Middle frontal gyrus (tissue), 1 donor: Measurements from ENCODE around the gene DICER1.

Experiments
- DNase-seq: peaks from one replicate; pipeline ENCODE4 v3.0.0-alpha.2; 2015; ENCODE audit warnings: low spot score; ENCODE audit errors: extremely low spot score

The DICER1 gene

DNA sequence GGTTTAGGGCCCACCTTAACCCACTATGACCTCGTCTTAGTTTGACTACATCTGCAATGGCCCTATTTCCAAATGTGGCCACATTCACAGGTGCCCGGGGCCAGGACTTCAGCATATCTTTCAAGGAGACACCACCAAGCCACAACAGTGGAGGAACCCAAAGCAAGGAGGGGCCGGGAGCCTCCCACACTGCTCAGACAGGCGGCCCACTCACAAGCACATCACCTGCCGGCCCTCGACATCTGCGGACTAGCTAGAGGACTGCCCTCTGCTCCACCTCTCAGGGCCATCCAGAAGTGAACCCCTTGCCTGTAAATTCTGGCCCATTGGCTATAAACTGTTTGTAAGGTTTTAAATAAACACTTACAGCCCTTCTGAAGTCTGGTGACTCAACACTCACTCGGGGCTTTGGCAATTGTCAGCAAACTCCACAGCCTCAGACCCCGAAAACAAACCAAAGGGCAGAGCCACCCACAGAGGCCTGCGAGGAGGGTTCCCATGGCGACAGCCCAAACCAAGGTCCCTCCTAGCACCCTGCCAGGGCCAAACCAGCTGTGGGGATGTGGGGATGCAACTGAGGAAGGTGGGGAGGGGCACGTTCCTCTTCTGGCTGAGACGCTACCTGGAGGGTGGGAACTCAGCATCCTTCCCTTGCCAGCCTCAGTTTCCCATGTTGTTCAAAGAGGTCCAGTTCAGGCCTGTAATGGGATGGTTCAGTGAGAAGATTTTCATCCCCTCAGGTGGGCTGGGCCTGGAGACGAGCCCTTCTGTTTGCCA is 95.8 kb downstream of the DICER1 start:
- DNase-seq = no peak

DNA sequence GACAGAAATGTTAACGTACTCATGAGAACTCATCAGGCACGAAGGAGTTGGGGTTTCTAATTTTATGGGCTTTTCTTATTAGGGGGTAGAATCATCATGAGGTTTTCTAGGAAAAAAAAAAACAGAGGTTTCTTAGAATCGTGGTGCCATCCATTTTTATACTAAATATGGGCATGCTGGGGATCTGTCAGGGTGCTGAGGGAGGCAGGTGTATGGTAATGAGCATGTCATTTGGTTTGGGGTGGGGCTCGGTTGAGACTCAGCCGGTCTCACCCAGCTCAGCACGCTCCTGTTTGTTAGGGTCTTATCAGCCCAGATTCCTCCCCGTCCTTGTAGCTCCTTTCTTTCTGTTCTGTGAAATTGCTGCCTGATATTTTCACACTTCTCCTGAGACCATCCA is 98.2 kb downstream of the DICER1 start:
- no peak for DNase-seq

DNA sequence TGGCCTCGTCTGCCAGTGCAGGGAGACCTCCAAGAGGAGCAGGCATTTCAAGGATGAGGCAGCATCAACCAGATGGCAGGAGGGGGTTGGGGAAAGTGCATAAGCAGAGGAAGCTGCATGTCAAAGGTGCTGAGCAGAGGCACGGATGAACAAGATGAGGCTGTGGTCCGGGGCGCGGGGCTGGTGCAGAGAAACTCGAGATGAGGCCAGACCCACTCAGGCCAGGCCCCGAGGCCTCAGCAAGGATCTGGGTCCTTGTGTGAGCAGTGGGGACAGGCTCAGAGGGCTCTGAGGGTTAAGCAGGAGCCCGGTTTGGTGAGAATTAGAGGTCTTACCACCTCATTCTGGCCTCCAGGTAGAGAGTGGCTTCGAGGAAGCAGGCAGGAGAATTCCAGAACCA is 98.8 kb downstream of the DICER1 start:
- no peak for DNase-seq

DNA sequence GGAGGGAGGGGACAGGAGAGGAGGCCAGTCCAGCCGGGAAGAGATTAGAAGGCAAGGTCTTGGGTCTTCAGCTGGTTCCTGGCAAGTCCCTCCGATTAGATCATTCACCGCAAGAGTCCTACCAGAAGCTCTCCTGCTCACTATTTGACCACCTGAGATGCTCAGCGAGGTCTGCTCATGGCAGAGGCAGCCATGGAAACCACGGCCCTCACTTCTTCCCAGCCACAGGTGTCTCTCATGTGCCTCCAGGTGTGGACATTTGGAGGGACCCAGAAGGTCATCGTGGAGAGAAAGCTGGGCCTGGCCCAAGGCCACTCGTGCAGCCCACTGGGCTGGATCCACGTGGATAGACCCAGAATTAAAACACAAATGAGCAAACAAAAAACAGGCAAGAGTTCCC is 99.5 kb downstream of the DICER1 start:
- no peak for DNase-seq

DNA sequence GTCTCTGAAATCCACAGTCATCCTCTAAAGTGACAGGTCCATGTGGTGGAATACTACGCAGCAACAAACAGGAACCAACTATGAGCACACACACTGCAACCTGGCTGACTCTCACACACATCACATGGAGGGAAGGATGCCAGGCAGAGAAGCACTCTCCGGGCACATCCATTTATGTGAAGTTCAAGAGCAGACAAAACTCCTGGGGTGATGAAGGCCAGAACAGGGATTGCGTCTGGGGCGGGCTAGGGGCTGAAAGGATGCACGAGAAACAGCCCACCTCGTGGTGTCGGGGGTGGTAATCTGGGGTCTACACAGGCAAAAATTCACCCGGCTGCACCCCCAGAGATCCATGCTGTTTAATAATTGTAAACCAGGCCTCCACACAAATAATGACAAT is 100.2 kb downstream of the DICER1 start:
- no peak for DNase-seq

DNA sequence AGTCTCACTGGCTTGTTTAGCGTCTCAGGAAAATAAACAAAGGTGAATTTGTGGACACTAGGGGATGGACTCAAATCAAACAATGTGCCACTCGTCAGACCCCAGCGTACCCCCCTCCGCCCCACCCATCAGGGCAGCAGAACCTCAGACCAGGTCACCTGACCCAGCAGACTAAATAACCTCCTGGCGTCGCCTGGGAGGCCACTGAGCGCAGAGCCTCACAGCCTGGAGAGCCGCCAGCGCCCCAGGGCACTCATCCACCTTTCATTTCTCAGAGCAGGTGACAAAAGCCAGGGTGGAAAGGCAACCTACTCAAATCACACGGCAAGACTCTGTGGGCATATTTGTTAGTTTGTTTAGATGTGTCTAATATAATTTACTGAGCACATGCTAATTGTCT is 100.9 kb downstream of the DICER1 start:
- no peak for DNase-seq

DNA sequence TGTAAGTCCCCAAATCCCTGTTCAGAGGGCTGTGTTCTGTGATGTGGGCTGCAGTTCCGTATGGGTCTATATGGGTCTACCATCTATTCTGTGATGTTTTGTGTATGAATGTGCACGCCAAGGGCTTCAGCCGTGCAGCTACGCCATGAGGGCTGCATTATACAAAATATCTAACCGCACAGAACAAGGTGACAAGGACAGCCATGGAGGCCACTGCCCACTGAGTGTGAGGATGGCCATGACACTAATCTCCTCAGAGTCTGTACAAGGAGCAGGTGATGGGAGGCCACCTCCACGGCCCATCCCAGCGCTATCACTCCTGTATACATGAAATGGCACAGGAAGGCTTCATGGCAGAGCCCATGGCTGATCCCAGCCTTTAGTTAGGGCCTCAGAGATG is 102.0 kb downstream of the DICER1 start:
- DNase-seq = no peak

DNA sequence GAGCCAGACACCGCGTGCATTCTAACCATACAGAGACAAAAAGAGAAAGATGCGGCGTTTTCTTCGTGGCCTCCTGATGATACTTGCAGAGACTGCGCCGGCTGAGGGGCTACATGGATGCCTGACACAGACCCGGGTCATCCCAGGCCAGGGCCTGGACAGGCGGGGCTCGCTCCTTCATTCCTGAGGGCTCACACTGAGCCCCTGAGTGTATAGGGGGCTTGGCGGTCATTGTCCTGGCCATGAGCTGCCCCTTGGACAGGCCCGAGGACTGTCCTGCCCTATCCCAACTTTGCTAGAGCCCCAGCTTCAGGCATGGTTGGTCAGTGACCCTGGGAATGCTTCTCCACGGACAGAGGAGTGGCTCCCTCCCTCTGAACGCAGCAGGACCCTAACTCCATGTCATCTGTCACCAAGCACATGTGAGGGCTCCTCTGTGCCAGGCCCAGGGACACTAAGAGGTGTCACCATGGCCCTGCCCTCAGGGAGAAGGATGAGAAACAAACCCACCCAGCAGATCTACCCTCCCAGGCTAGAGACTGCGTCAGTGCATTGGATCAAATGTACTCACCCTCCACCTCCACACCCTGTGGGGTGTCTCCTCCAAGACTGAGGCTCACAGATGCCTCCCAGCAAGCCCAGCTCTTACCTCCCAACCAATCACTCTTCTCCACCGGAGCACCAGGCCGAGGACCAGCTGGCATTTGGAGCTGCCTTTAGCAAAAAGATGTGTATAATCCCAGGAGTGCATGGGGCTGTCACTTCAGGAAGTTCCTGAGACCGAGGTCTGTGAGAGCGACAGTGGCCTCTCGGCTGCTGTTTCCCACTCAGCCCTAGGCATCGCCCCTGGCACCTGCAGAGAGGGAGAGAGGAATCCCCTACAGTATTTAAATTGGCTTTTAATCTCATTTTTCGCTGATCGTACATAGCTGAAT is 102.7 kb downstream of the DICER1 start:
- DNase-seq = no peak

DNA sequence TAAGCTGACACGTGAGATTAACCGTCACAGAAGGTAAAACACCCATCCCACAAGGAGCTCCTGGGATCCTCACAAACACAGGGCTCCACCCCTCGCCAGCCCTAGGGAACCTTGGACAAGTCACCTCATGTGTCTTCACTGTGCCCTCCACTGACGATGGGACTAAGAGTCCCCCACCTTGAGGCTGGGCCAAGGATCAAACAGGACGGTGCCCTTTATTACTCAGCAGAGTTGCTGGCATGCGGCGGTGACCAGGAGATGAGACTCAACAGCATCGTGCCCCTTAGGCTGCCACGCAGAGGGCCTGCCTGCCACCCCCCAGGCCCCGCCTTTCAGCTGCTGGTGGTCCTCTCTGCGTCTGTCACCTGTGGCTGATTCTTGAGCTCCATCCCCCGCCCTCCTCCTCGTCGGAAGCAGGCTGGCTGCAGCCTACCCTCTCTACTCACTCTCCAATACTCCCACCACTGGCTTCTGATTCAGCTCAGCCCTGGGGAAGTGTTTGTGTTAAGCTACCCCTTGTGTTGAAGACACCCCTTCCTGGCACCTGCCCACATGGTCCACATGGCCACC is 105.2 kb downstream of the DICER1 start:
- no peak for DNase-seq

DNA sequence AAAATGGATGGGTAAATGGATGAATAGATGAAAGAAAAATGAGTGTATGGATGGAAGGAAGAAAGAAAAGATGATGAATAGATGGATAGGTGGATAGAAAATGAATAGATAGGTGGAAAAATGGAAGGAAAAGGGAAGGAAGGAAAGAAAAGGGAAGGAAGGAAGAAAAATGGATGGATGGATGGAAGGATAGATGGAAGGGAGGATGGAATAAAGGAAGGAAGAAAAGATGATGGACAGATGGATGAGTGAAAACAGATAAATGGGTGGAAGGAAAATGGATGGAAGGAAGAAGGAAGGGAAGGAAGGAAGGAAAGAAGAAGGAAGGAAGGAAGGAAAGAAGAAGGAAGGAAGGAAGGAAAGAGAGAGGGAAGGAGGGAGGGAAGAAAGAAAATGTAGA is 107.4 kb downstream of the DICER1 start:
- no peak for DNase-seq

DNA sequence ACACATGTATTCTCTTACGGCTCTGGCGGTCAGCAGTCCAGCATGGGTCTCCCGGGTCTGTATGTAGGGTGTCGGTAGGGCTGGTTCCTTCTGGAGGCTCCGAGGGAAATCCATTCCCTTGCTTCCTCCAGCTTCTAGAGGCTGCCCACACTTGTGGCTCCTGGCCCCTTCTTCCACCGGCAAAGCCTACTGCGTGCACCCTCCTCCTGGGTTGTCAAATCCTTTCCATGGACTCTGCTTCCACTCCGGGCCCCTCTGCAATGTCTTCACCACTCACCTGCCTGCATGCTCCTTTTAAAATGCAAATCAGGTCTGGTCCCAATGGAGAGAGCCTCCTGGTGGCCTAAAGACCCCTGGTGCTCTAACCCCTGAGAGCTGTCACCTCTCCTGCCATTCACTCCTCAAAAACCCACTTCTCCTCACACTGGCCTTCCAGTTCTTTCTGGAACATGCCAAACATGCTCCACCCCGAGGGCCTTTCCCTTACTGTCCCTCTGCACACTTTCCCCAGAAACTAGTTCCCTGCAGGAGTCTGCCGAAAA is 108.5 kb downstream of the DICER1 start:
- DNase-seq = no peak

DNA sequence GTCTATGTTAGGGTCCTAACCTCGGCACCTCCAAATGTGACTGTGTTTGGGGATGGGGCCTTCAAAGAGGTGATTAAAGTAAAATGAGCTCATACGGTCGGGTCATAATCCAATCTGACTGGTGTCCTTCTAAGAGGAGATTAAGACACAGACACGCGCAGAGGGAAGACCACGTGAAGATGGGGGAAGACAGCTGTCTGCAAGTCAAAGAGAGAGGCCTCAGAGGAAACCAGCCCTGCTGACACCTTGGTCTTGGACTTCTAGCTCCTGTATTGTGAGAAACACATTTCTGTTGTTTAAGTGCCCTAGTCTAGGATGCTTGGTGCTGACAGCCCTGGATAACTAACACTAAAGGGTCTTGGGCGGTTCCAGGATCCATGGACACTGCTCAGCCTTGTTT is 109.6 kb downstream of the DICER1 start:
- DNase-seq = no peak

DNA sequence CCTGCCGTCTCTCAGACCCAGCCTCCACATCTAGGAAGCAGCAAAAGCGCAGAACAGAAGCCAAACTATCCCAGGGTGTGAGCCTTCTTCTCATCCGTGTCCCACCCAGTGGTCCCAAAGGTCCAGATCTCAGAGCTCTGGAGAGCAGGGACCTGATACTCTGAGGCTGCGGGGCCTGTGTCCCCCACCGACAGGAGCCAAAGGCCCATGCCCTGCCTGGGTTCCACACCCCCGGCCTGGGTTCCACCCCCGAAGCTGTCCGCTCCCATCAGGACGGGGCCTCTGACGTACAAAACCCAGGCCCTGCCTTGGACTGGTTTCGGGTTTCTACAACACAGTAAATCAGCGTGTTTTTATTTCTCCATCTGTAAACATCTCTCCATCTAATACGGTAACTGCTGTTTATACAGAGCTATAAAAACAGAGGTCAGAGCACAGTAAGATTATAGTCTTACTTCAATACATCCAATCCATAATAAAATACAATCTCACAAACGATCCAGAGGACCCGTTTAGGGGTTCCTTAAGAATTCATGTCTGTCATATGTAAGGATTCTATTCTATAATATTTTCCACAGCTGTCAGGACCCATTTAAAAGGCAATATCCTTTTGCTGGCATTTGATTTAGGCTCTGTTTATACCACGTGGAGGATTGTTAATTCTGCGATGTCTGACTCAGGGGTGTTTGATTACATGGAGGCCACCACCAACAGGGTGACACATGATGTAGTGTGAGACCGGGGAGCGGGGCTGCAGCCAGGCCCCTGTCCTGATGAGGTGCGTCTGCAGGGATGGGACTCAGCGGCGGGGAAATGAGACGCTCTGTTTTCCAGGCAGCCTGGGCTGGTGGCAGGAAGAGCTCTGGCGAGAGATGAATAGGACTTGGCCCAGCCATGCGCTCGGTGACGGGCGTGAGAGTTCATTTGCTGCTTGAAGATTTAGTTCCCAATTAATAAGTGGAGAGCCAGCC is 110.3 kb downstream of the DICER1 start:
- no peak for DNase-seq

DNA sequence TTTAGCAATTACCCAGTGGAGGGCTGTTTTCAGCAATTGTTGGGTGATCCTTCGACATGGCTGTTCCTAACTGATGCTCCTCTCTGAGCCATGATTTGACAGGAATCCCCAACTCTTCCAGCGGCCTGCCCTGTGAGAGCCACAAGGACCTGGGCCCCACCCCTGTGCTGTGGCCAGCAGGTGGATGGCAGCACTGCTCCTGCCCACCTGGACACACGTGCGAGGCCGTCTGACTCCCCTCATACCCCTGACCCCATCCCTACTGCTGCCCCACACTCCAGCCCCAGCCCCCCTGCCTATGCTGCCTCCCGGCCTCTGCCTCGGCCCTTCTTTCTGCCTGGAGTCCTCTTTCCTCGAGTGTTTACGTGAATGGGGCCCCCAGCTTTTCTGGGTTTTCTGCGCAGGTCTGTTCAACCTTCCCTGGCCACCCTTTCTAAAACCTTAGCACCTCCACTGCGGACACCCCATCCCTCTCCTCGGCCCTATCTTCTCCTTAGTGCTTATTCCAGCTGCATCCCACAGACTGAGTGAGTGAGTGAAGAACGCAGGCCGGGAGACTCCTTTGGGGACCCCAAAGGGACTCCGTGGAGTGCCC is 111.4 kb downstream of the DICER1 start:
- no peak for DNase-seq

DNA sequence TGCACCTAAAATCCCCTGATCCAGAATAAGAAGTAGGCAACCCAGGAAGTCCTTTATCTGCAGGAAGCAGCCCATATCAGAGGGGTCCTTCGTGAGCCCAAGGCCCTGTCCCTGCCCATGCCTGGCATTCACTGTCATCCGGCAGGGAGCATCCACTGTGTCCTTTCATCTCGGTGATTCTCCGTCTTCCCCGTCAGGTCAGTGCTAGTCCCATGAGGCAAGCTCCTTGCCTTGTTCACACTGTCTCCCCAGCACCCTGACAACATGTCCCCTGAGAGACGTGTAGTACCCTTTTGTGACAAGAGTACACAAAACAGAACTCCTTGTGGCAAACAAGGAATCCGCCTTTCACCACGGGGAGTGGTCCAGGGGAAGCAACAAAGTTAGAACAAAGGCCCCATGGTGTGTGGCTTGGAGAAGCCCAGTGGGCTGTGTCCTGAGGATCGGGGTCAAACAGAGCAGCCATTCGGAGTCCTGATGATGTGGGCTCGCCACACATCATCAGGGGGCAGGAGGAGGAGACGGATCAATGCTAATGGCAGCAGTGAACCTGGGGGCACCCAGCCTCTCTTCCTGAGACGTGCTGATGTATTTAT is 112.1 kb downstream of the DICER1 start:
- no peak for DNase-seq

DNA sequence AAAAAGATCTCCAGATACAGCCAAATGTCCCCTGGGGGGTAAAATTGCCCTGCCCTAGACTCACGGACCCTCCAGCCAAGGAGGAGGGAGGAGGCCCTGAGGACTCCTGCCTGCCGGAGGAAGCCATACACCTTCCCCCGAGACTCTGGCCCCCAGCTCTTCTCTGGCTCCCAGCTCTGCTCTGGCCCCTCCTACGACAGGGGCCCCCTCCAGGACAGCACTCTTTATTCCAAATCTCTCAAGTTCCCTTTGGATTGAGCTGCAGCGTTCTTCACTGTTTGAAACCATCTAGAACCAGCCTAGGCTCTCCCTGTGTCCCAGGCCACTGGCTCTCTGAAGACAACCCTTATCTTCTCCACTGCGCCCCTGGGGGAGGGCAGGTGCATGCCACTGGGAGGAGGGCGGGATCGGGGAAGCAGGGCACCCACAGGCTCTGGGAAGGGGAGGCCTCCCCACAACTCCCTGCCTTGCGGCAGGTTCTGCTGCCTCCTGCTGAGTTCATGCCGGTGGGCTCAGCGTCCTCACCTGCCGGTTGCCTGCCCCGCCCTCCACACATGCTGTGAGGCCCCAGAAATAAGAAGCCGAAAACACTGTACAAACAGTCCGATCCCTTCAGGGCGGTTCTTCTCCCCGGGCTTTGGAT is 112.7 kb downstream of the DICER1 start:
- no peak for DNase-seq

DNA sequence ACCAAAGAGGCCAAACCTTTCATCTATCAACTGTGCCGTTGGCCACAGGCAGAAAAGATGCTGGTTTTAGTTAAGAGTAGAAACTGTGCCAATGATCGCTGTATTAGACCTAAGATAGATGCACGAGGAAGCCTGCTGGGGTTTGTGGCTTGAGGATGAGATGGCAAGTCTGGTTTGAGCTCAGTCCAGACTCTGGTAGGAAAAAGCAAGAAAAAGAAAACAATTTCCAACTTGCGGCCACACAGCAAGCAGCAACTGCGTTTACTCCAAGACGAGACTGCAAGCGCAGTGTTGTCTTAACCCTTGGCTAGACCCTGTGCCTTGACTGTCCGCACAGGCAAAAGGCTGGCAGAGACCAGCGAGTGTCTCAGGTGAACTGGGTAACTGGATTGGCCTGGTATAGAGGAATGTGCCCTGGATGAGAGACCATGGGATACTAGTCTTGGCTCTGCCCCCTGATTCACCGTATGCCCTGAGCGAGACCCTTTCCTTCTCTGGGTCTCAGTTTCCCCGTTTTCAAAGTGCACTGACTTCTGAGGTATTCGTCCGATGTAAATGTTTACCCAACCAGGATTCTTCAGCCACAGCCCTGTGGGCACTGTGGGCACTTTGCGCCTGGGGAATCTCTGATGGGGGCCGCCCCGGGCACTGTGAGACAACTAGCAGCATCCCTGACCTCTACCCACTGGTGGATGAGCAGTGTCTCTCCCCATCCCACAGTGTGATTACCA is 113.4 kb downstream of the DICER1 start:
- no peak for DNase-seq

DNA sequence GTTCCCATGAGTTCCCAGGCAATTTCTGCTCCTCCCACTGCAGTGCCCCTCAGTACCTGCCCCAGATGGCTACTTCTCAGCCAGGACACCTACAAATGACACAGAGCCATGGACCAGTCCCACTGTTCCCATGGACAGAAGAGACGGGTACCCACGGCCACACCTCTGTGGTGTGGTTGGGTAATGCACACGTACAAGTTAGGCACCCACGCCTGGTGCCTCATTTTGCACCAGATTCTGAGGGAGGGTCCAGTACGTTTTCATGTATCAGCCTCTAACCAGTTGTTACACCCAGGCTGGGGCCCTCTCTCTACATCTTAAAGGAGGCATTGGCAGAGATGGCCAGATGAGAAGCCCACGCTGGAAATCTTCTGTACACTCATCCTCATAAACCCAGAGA is 114.0 kb downstream of the DICER1 start:
- no peak for DNase-seq

DNA sequence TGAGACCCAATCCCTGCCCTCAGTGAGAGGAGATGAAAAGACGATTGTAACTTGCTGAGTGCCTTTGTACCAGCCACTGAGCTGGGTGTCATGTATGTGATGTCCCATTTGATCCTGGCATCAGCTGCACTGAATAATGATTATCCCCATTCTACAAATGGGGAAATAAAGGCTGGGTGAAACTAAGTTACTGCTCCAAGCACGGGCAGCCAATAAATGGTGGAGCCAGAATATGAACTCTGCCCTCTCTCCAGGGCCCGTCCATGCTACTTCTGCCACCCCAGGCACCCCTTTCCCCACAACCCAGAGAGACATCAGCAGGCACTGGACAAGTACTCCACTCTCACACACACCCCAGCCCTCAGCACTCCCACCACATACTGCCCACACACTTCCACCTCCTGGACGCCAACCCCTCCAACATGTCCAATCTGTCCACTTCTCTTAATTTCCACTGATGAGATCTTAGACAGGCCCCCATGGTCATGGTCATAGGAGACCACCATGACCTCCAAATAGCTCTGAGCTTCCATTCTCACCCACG is 115.8 kb downstream of the DICER1 start:
- no peak for DNase-seq
